HCT116 (cell line): Measurements from ENCODE around the gene ZBTB21.

ENCODE experiments used
- ATF3 ChIP-seq: IDR thresholded peaks from 2 replicates; pipeline ENCODE4 v1.6.1; 2012
- CBX3 ChIP-seq: IDR thresholded peaks from 2 replicates; pipeline ENCODE4 v1.6.1; 2012; ENCODE audit warnings: low read depth
- CTCF ChIP-seq, 3 experiments: fragments of 200-600 bp in 1 of 3; sonication (generic) in 1 of 3; IDR thresholded peaks in 2 of 3; conservative IDR thresholded peaks in 1 of 3; 2 replicates each; pipeline ENCODE4 v1.5.1; 2012 to 2017; ENCODE audit warnings: low read depth in 2 of 3, low read length in 2 of 3, antibody characterized with exemption in 1 of 3, borderline replicate concordance in 1 of 3, control low read depth in 1 of 3, mild to moderate bottlenecking in 1 of 3, mixed read lengths in 1 of 3, mixed run types in 1 of 3, moderate library complexity in 1 of 3; ENCODE audit not compliant: insufficient read depth in 1 of 3
- EZH2 ChIP-seq: fragments of 200-600 bp; sonication (generic); IDR thresholded peaks from 2 replicates; pipeline ENCODE4 v1.6.1; 2017; ENCODE audit warnings: antibody characterized with exemption, mixed run types
- EZH2phosphoT487 ChIP-seq: fragments of 200-600 bp; IDR thresholded peaks from 2 replicates; pipeline ENCODE4 v1.6.1; 2018; ENCODE audit warnings: antibody characterized with exemption, borderline replicate concordance
- MAX ChIP-seq: IDR thresholded peaks from 2 replicates; pipeline ENCODE4 v1.6.1; 2012
- POLR2A ChIP-seq: IDR thresholded peaks from 2 replicates; pipeline ENCODE4 v1.7.0; 2011; ENCODE audit warnings: borderline replicate concordance; ENCODE audit not compliant: insufficient read depth, insufficient read length; ENCODE audit errors: extremely low read depth
- POLR2AphosphoS5 ChIP-seq: IDR thresholded peaks from 2 replicates; pipeline ENCODE4 v1.6.1; 2011; ENCODE audit warnings: mild to moderate bottlenecking, low read depth, low read length, moderate library complexity
- RAD21 ChIP-seq: IDR thresholded peaks from 2 replicates; pipeline ENCODE4 v1.6.1; 2012; ENCODE audit warnings: low read depth, mild to moderate bottlenecking
- REST ChIP-seq: IDR thresholded peaks from 2 replicates; pipeline ENCODE4 v1.6.1; 2012; ENCODE audit warnings: low read depth
- SIN3A ChIP-seq: IDR thresholded peaks from 2 replicates; pipeline ENCODE4 v1.6.1; 2012; ENCODE audit warnings: low read depth
- YY1 ChIP-seq: IDR thresholded peaks from 2 replicates; pipeline ENCODE4 v1.6.1; 2011; ENCODE audit warnings: low read length, low read depth, moderate library complexity, mild to moderate bottlenecking; ENCODE audit not compliant: insufficient replicate concordance; ENCODE audit errors: extremely low read depth
- ZNF274 ChIP-seq: fragments of 200-500 bp; sonication (Bioruptor generic); IDR thresholded peaks from 2 replicates; pipeline ENCODE4 v1.6.1; 2014; ENCODE audit warnings: mild to moderate bottlenecking, low read depth, low read length, inconsistent platforms

DNA sequence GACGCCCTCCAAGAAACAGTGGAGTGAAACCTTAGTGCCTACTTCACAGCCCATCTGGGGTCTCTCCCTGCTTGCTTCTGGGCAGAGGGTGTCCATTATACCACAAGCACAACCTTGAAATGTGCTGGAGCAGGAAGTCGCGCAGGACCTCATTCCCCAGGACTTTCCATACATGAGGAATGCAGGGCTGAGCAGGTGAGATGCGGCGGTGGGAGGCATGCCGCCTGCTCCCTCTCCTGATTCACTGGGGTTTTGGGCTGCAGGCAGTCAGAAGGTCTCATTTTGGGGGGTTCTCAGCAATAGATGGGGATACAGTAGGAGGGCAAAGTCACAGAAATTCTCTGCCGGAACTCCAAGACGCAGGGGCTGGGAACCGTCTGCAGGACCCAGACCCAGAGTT, 45.3 kb upstream of the ZBTB21 start:
- TF ChIP-seq ATF3 = no peak
- no peak for TF ChIP-seq CTCF (IDR thresholded peaks at IDR 0.05 in 2 of 3, conservative IDR thresholded peaks at IDR 0.05 in 1 of 3; ENCODE audit: borderline replicate concordance in 1 of 3, insufficient read depth in 1 of 3, low read depth in 2 of 3, low read length in 2 of 3)
- TF ChIP-seq ZNF274 = no peak
- TF ChIP-seq REST = no peak
- TF ChIP-seq POLR2A = no peak
- no peak for TF ChIP-seq YY1
- TF ChIP-seq SIN3A = no peak
- no peak for TF ChIP-seq POLR2AphosphoS5
- TF ChIP-seq CBX3 = no peak
- no peak for TF ChIP-seq RAD21
- no peak for TF ChIP-seq EZH2
- no peak for TF ChIP-seq EZH2phosphoT487
- TF ChIP-seq MAX = no peak
